Measurements from ENCODE around the gene NAALADL2. TPM values are rescaled to one million over a fixed set of nuclear protein-coding genes. Genes with fewer than 3 reads are reported as not detected.
"Not testable (repeated sequence)": the region's sequence is repeated elsewhere in the genome, so short reads cannot be mapped to it uniquely, and the experiment has no call there.

The NAALADL2 gene
- total and polyA plus RNA-seq, 3 donors from 2014 or later = 5.4 to 15.6 (median 6.0) TPM

DNA sequence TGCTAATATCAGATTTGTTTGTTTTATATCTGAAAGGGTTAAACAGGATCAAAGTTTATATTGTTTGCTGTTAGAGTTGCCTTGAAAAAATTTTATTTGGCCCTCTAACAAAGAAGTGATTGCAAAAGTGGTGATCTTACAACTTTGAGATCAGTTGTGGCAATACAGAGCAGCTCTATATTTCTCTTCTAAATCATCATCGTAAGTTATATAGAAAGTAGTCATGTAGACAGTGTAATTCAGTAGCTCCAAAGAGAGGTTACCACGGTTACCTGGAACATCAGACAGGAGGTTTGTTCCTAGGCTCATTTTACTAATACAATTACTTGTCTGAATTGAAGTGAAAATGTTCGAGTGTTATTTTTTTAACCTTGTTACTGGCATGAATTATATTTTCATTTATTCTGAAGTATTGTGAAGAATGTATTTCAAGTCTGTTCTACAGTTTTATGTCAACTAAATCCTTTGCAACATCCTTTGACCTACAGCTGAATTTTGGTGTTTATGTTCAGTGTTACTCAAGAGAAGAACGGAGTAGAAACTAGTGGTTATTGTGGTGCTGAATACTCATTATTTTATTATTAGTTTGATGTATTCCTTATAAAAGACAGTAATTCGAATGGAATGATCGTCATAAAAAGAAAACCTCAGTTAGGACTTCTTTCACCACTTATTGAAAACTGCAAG, 214.2 kb downstream of the NAALADL2 start:
- H3K27me3 ChIP-seq = no peaks in the 10 kb centered on the region
- no peaks in the 10 kb centered on the region for H3K9me3 ChIP-seq
- no peaks in the 10 kb centered on the region for H3K4me1 ChIP-seq
- H3K4me3 ChIP-seq = no peak overlapping the region
- H3K36me3 ChIP-seq (ENCODE audit: low read depth, missing control alignments) = no peaks in the 10 kb centered on the region
- WGBS, 2 donors = 80 to 82% methylated on average over 6 of the region's 6 CpGs
- H3K27ac ChIP-seq = no peak overlapping the region
- DNase-seq = no peak
- intact Hi-C loops (cut with DNase I; ENCODE audit: low total_unique reads) = no loop called here
- TF ChIP-seq, protein P1, sequence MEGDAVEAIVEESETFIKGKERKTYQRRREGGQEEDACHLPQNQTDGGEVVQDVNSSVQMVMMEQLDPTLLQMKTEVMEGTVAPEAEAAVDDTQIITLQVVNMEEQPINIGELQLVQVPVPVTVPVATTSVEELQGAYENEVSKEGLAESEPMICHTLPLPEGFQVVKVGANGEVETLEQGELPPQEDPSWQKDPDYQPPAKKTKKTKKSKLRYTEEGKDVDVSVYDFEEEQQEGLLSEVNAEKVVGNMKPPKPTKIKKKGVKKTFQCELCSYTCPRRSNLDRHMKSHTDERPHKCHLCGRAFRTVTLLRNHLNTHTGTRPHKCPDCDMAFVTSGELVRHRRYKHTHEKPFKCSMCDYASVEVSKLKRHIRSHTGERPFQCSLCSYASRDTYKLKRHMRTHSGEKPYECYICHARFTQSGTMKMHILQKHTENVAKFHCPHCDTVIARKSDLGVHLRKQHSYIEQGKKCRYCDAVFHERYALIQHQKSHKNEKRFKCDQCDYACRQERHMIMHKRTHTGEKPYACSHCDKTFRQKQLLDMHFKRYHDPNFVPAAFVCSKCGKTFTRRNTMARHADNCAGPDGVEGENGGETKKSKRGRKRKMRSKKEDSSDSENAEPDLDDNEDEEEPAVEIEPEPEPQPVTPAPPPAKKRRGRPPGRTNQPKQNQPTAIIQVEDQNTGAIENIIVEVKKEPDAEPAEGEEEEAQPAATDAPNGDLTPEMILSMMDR (IDR thresholded peaks at IDR 0.05) = no peak

DNA sequence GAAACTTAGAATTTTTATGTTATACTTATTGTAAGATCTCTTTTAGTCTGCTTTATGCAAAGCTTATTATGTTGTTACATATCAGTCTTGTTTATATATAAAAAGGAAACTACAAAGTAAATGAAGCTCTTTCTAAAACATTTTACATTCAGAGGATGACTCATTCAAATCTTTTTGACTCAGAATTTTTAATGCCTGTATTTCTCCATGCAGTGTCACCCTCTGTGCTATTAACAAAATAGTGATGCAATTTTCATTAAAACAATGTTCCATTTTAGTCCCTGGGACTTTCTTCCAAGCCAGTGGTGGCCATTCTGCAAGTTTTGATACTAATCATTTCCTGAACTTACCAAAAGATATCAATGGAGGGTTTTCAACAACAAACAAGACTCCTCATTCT, 216.1 kb downstream of the NAALADL2 start:
- Histone ChIP-seq H3K4me3 (no peak overlapping the region), H3K4me1 (no peaks in the 10 kb centered on the region), H3K36me3 (ENCODE audit: low read depth, missing control alignments) (no peaks in the 10 kb centered on the region), H3K27me3 (no peaks in the 10 kb centered on the region), H3K9me3 (no peaks in the 10 kb centered on the region), H3K27ac (no peak overlapping the region)
- intact Hi-C loops (cut with DNase I; ENCODE audit: low total_unique reads) = no loop called here
- no peak for TF ChIP-seq POLR2A (IDR thresholded peaks at IDR 0.05)
- TF ChIP-seq, protein P1 (IDR thresholded peaks at IDR 0.05) = no peak
- no peak for DNase-seq

DNA sequence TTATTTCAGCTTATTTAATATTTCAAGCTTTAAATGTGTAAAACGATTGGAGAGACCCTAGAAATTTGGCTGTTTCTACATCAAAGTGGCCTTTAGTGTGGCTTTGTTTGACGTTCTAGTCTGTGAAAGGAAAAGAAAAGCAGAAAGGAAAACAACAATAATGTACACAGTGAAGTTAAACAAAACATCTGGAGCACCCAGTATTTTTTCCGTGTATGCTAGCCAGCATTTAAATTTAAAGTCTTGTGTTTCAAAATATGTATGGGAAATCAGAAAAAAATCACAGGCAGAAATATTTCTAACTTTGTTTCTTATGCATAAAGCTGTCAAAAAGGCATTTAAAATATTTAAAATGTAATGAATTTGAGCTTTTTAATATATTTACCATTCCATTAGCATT, 218.1 kb downstream of the NAALADL2 start:
- intact Hi-C loops (cut with DNase I; ENCODE audit: low total_unique reads) = no loop called here
- H3K4me3 ChIP-seq = no peak overlapping the region
- H3K9me3 ChIP-seq = no peaks in the 10 kb centered on the region
- no peaks in the 10 kb centered on the region for H3K27me3 ChIP-seq
- H3K36me3 ChIP-seq (ENCODE audit: low read depth, missing control alignments) = no peaks in the 10 kb centered on the region
- DNase-seq = no peak
- H3K4me1 ChIP-seq = no peaks in the 10 kb centered on the region
- H3K27ac ChIP-seq = no peak overlapping the region
- TF ChIP-seq, protein P1 (IDR thresholded peaks at IDR 0.05) = no peak
- TF ChIP-seq POLR2A (IDR thresholded peaks at IDR 0.05) = no peak
- WGBS, 2 donors = 65 to 73% methylated on average over 3 of the region's 3 CpGs

DNA sequence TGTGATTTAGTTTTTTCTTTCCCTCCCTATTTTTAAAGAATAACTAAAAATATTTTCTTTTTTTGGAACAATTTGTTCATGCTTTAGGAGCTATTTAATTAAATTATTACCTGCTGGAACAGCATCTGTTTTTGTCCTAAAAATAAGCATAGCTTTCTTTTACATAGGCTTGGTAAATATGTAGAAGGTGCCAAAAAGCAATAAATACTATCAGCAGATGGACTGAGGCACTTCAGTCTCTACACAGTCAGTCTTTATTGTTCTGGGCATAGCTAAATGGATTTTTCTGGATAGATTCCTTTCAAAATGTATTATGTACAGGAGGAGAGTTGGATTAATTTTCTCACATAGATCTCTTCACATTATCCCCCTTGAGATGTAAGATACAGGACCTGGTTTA, 223.5 kb downstream of the NAALADL2 start:
- Histone ChIP-seq H3K4me1 (no peaks in the 10 kb centered on the region), H3K9me3 (no peaks in the 10 kb centered on the region), H3K4me3 (no peak overlapping the region), H3K27me3 (no peaks in the 10 kb centered on the region), H3K36me3 (ENCODE audit: low read depth, missing control alignments) (no peaks in the 10 kb centered on the region), H3K27ac (no peak overlapping the region)
- DNase-seq = no peak
- intact Hi-C loops (cut with DNase I; ENCODE audit: low total_unique reads) = no loop called here
- TF ChIP-seq, protein P1 (IDR thresholded peaks at IDR 0.05) = no peak
- TF ChIP-seq POLR2A (IDR thresholded peaks at IDR 0.05) = no peak

DNA sequence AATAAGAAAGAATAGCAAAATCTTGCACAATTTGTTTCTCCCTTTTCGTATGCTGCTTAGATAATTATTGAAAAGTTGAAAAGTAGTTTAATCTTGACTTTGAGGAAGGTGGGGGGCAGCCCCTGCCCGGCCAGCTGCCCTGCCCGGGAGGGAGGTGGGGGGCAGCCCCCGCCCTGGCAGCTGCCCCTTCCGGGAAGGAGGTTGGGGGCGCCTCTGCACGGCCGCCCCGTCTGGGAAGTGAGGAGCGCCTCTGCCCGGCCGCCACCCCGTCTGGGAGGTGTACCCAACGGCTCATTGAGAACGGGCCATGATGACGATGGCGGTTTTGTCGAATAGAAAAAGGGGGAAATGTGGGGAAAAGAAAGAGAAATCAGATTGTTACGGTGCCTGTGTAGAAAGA, 228.0 kb downstream of the NAALADL2 start:
- H3K9me3 ChIP-seq; H3K4me3 ChIP-seq; H3K27ac ChIP-seq; H3K4me1 ChIP-seq; H3K36me3 ChIP-seq (ENCODE audit: low read depth, missing control alignments); intact Hi-C loops (cut with DNase I; ENCODE audit: low total_unique reads); DNase-seq; H3K27me3 ChIP-seq: not testable (repeated sequence)
- 93 to 94% methylated on average over 17 to 19 of the region's 19 CpGs for WGBS, 2 donors
